DMS114 treated with DMSO at 0.1 percent for 48 hours (cell line): ENCODE measurements around the gene DHRS3.

ENCODE experiments used
- DNase-seq: peaks from one replicate; lab custom pipeline; 2025; ENCODE audit not compliant: unreplicated experiment; lab: John Stamatoyannopoulos, UW

Gene DHRS3

GRCh38 chr1:12554521-12555305 lies 63.3 kb downstream of the DHRS3 start:
- no peak for DNase-seq

GRCh38 chr1:12553963-12554362 lies 64.0 kb downstream of the DHRS3 start:
- no peak for DNase-seq

- no peak for DNase-seq
Measured at GRCh38 chr1:12552951-12553921, 64.8 kb downstream of the DHRS3 start.

GRCh38 chr1:12552111-12552888 lies 65.7 kb downstream of the DHRS3 start:
- DNase-seq = no peak

- DNase-seq = no peak
Measured at GRCh38 chr1:12551584-12551983, 66.4 kb downstream of the DHRS3 start.

- DNase-seq = no peak
Measured at GRCh38 chr1:12549460-12550349, 68.3 kb downstream of the DHRS3 start.

- no peak for DNase-seq
Measured at GRCh38 chr1:12548973-12549459, 69.0 kb downstream of the DHRS3 start.

- no peak for DNase-seq
Measured at GRCh38 chr1:12548279-12548972, 69.6 kb downstream of the DHRS3 start.

- DNase-seq = no peak
Measured at GRCh38 chr1:12547586-12548225, 70.3 kb downstream of the DHRS3 start.

GRCh38 chr1:12546771-12547585 lies 71.0 kb downstream of the DHRS3 start:
- no peak for DNase-seq

GRCh38 chr1:12544992-12545391 lies 73.0 kb downstream of the DHRS3 start:
- DNase-seq = no peak

- no peak for DNase-seq
Measured at GRCh38 chr1:12544357-12544756, 73.7 kb downstream of the DHRS3 start.

- no peak for DNase-seq
Measured at GRCh38 chr1:12543740-12544154, 74.3 kb downstream of the DHRS3 start.

GRCh38 chr1:12542616-12543592 lies 75.1 kb downstream of the DHRS3 start:
- no peak for DNase-seq

- DNase-seq = no peak
Measured at GRCh38 chr1:12542138-12542465, 75.9 kb downstream of the DHRS3 start.

GRCh38 chr1:12541274-12542137 lies 76.5 kb downstream of the DHRS3 start:
- no peak for DNase-seq
